HG03565 (cell line): ENCODE measurements around the gene PALM.
"Not testable (repeated sequence)": the region's sequence is repeated elsewhere in the genome, so short reads cannot be mapped to it uniquely, and the experiment has no call there.

ENCODE experiments used
- ATAC-seq: cut with Tn5 transposase; IDR thresholded peaks from one replicate; pipeline ENCODE4 v1.9.1; 2021; ENCODE audit warnings: mild to moderate bottlenecking, moderate library complexity; ENCODE audit not compliant: unreplicated experiment

Gene PALM

GRCh38 chr19:708154-709143 is at the start of gene PALM:
PALM (plus strand) TSS chr19:708935; CDS start chr19:709147, 212 bp downstream.
- no peak for ATAC-seq

GRCh38 chr19:660793-661426 is 47.8 kb upstream of the PALM start:
- ATAC-seq: no peak

- ATAC-seq: no peak
Observed at GRCh38 chr19:661427-662196, 47.1 kb upstream of the PALM start.

GRCh38 chr19:662207-662961 is 46.4 kb upstream of the PALM start:
- peak; percentile 11 for ATAC-seq

- ATAC-seq: peak; percentile 36
Observed at GRCh38 chr19:662962-663681, 45.6 kb upstream of the PALM start, which contains the start of gene RNF126. RNF126 (minus strand) TSS chr19:663214; CDS start chr19:663121, 93 bp downstream.

GRCh38 chr19:663682-664117 is 45.0 kb upstream of the PALM start:
- ATAC-seq: no peak

GRCh38 chr19:664913-665443 is 43.8 kb upstream of the PALM start:
- no peak for ATAC-seq

- ATAC-seq: not testable (repeated sequence)
Observed at GRCh38 chr19:666985-667573, 41.7 kb upstream of the PALM start.

GRCh38 chr19:668675-669434 is 39.9 kb upstream of the PALM start:
- ATAC-seq: not testable (repeated sequence)

- ATAC-seq: no peak
Observed at GRCh38 chr19:670609-671075, 38.1 kb upstream of the PALM start.

GRCh38 chr19:674282-675151 is 34.2 kb upstream of the PALM start:
- ATAC-seq: no peak

- ATAC-seq: no peak
Observed at GRCh38 chr19:676007-676338, 32.8 kb upstream of the PALM start.

GRCh38 chr19:676339-677105 is 32.2 kb upstream of the PALM start, which contains the start of gene FSTL3:
FSTL3 (plus strand) TSS chr19:676392; CDS start chr19:676424, 32 bp downstream.
- no peak for ATAC-seq

- ATAC-seq: no peak
Observed at GRCh38 chr19:677201-677600, 31.5 kb upstream of the PALM start.

- ATAC-seq: no peak
Observed at GRCh38 chr19:677601-678436, 30.9 kb upstream of the PALM start.
